GM18861 (cell line): Measurements from ENCODE around the gene TIGIT.
"Not testable (repeated sequence)": the region's sequence is repeated elsewhere in the genome, so short reads cannot be mapped to it uniquely, and the experiment has no call there.

Experiments used
- ATAC-seq: cut with Tn5 transposase; IDR thresholded peaks from one replicate; pipeline ENCODE4 v1.9.1; 2021; ENCODE audit not compliant: unreplicated experiment

The TIGIT gene

GRCh38 chr3:114293838-114294535, at the start of gene TIGIT:
Gene TIGIT, plus strand, starts transcription at chr3:114294028. Its CDS starts 34 bp downstream, at chr3:114294062.
- no peak for ATAC-seq

GRCh38 chr3:114252954-114253353, 40.9 kb upstream of the TIGIT start:
- no peak for ATAC-seq

- ATAC-seq = no peak
Observed at GRCh38 chr3:114253505-114253904, 40.3 kb upstream of the TIGIT start.

- no peak for ATAC-seq
Observed at GRCh38 chr3:114259566-114259965, 34.3 kb upstream of the TIGIT start.

- no peak for ATAC-seq
Observed at GRCh38 chr3:114260152-114260551, 33.7 kb upstream of the TIGIT start.

- ATAC-seq = no peak
Observed at GRCh38 chr3:114270019-114270418, 23.8 kb upstream of the TIGIT start.

GRCh38 chr3:114272271-114272670, 21.6 kb upstream of the TIGIT start:
- ATAC-seq = no peak

GRCh38 chr3:114274929-114275328, 18.9 kb upstream of the TIGIT start:
- ATAC-seq = no peak

- not testable (repeated sequence) for ATAC-seq
Observed at GRCh38 chr3:114276856-114277255, 17.0 kb upstream of the TIGIT start.

- no peak for ATAC-seq
Observed at GRCh38 chr3:114284644-114285043, 9.2 kb upstream of the TIGIT start.

- no peak for ATAC-seq
Observed at GRCh38 chr3:114285648-114286230, 8.1 kb upstream of the TIGIT start.

- no peak for ATAC-seq
Observed at GRCh38 chr3:114286266-114286665, 7.6 kb upstream of the TIGIT start.

- peak; percentile 76 for ATAC-seq
Observed at GRCh38 chr3:114290911-114291901, 2.6 kb upstream of the TIGIT start.

- ATAC-seq = no peak
Observed at GRCh38 chr3:114294940-114295480, 1.2 kb downstream of the TIGIT start.

- no peak for ATAC-seq
Observed at GRCh38 chr3:114295946-114296345, 2.1 kb downstream of the TIGIT start.

GRCh38 chr3:114299421-114299820, 5.6 kb downstream of the TIGIT start:
- no peak for ATAC-seq

GRCh38 chr3:114299941-114300624, 6.3 kb downstream of the TIGIT start:
- no peak for ATAC-seq

GRCh38 chr3:114307222-114307830, 13.5 kb downstream of the TIGIT start:
- ATAC-seq = no peak

GRCh38 chr3:114307832-114308231, 14.0 kb downstream of the TIGIT start:
- ATAC-seq = no peak

- peak; percentile 4 for ATAC-seq
Observed at GRCh38 chr3:114308377-114308776, 14.5 kb downstream of the TIGIT start.
